Neural progenitor cell (in vitro differentiated cells): ENCODE data around the gene NEDD4L. TPM values are rescaled to one million over a fixed set of nuclear protein-coding genes. Genes with fewer than 3 reads are reported as not detected.
A peak's percentile ranks its signal among the peaks of the same experiment; 100 is the strongest.

Experiments used
- DNase-seq: peaks from one replicate; pipeline ENCODE4 v3.0.0-alpha.2; 2016; ENCODE audit warnings: low spot score
- H2AFZ ChIP-seq: fragments of 200-600 bp; sonication (generic); replicated peaks from 2 replicates; pipeline ENCODE4 v1.6.1; 2016; ENCODE audit warnings: antibody characterized with exemption
- H3F3A ChIP-seq: fragments of 200-600 bp; sonication (generic); 2 replicates; pipeline ENCODE4 v1.6.1; 2016; ENCODE audit warnings: antibody characterized with exemption, low read depth
- H3K27ac ChIP-seq: fragments of 200-600 bp; sonication (generic); 2 replicates; pipeline ENCODE4 v1.5.1; 2016; ENCODE audit warnings: mild to moderate bottlenecking
- H3K27me3 ChIP-seq: fragments of 200-600 bp; sonication (generic); 2 replicates; pipeline ENCODE4 v1.6.1; 2016; ENCODE audit warnings: mild to moderate bottlenecking, moderate library complexity
- H3K36me3 ChIP-seq: fragments of 200-600 bp; sonication (generic); 2 replicates; pipeline ENCODE4 v1.5.1; 2016
- H3K4me1 ChIP-seq: fragments of 200-600 bp; sonication (generic); 2 replicates; pipeline ENCODE4 v1.6.1; 2016; ENCODE audit warnings: mixed run types
- H3K4me2 ChIP-seq: fragments of 200-600 bp; sonication (generic); 2 replicates; pipeline ENCODE4 v1.6.1; 2016
- H3K4me3 ChIP-seq: fragments of 200-600 bp; sonication (generic); 2 replicates; pipeline ENCODE4 v1.5.1; 2016
- H3K79me2 ChIP-seq: fragments of 200-600 bp; sonication (generic); 2 replicates; pipeline ENCODE4 v1.6.1; 2016; ENCODE audit warnings: low read depth
- H3K9ac ChIP-seq: fragments of 200-600 bp; sonication (generic); 2 replicates; pipeline ENCODE4 v1.6.1; 2016
- H3K9me3 ChIP-seq: fragments of 200-600 bp; sonication (generic); 2 replicates; pipeline ENCODE4 v1.5.1; 2016; ENCODE audit warnings: low read depth
- H4K20me1 ChIP-seq: fragments of 200-600 bp; sonication (generic); 2 replicates; pipeline ENCODE4 v1.6.1; 2016; ENCODE audit warnings: low read depth
- H3K27ac Mint-ChIP-seq: 3 replicates; pipeline ENCODE4 v1.8.0; 2021; ENCODE audit warnings: mixed read lengths
- H3K27me3 Mint-ChIP-seq: 2 replicates; pipeline ENCODE4 v1.8.0; 2022; ENCODE audit warnings: low read depth, mild to moderate bottlenecking, inconsistent platforms, moderate library complexity, mixed read lengths; ENCODE audit not compliant: insufficient read depth
- H3K36me3 Mint-ChIP-seq: 3 replicates; pipeline ENCODE4 v1.8.0; 2021; ENCODE audit warnings: mixed read lengths
- H3K4me1 Mint-ChIP-seq: 3 replicates; pipeline ENCODE4 v1.8.0; 2021; ENCODE audit warnings: mixed read lengths
- H3K4me3 Mint-ChIP-seq: 3 replicates; pipeline ENCODE4 v1.8.0; 2021; ENCODE audit warnings: mild to moderate bottlenecking, moderate library complexity, mixed read lengths
- H3K9me3 Mint-ChIP-seq: 3 replicates; pipeline ENCODE4 v1.8.0; 2020; ENCODE audit warnings: mixed read lengths
- EZH2 ChIP-seq: fragments of 200-600 bp; sonication (generic); IDR thresholded peaks from 2 replicates; pipeline ENCODE4 v1.6.1; 2017; ENCODE audit warnings: antibody characterized with exemption, mild to moderate bottlenecking, moderate library complexity
- EZH2phosphoT487 ChIP-seq: fragments of 200-600 bp; sonication (generic); IDR thresholded peaks from 2 replicates; pipeline ENCODE4 v1.6.1; 2017; ENCODE audit warnings: antibody characterized with exemption
- total RNA-seq: library from RNA; depleted of rRNA; stranded (reverse); fragments of >200 nt; gene quantifications from 2 replicates; pipeline ENCODE4 v1.2.3, GENCODE V29; 2015; ENCODE audit warnings: low replicate concordance
- TF ChIP-seq, protein P1 (sequence below): fragments of 200-600 bp; sonication (generic); IDR thresholded peaks from 2 replicates; pipeline ENCODE4 v1.5.1; 2017; ENCODE audit warnings: antibody characterized with exemption, mild to moderate bottlenecking

NEDD4L gene
- total RNA-seq, 1 donor from 2014 or later: 55.5 TPM

DNA sequence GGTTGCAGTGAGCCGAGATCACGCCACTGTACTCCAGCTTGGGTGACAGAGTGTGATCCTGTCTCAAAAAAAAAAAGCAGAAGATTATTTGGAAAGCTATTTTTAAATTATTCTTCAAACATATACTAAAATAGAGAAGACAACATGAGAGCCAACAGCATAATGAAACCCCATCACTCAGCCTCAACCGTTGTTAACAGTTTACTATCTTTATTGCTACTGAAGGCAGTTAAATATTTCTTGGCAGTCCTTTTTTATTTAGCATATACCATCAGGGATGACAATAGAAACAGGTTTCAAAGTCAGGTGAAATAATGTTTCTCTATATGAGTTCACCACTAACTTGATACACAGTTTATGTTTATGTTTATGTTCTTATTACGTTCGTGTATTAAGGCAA lies 157.2 kb downstream of the NEDD4L start:
- Histone ChIP-seq H4K20me1 (peaks cover 14% of the 10 kb centered on the region), H3K36me3 (no peaks in the 10 kb centered on the region), H3K4me1 (peaks cover 13% of the 10 kb centered on the region), H3K79me2 (peaks cover 17% of the 10 kb centered on the region), H3K27me3 (no peaks in the 10 kb centered on the region), H3K4me2 (no peak overlapping the region), H3K27ac (no peak overlapping the region), H2AFZ (no peak overlapping the region), H3K4me3 (no peak overlapping the region), H3K9me3 (no peaks in the 10 kb centered on the region), H3F3A (peaks cover 4% of the 10 kb centered on the region), H3K9ac (no peak overlapping the region)
- TF ChIP-seq, protein P1, sequence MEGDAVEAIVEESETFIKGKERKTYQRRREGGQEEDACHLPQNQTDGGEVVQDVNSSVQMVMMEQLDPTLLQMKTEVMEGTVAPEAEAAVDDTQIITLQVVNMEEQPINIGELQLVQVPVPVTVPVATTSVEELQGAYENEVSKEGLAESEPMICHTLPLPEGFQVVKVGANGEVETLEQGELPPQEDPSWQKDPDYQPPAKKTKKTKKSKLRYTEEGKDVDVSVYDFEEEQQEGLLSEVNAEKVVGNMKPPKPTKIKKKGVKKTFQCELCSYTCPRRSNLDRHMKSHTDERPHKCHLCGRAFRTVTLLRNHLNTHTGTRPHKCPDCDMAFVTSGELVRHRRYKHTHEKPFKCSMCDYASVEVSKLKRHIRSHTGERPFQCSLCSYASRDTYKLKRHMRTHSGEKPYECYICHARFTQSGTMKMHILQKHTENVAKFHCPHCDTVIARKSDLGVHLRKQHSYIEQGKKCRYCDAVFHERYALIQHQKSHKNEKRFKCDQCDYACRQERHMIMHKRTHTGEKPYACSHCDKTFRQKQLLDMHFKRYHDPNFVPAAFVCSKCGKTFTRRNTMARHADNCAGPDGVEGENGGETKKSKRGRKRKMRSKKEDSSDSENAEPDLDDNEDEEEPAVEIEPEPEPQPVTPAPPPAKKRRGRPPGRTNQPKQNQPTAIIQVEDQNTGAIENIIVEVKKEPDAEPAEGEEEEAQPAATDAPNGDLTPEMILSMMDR: no peak
- no peak overlapping the region for H3K4me3 Mint-ChIP-seq
- no peak for DNase-seq
- H3K36me3 Mint-ChIP-seq: no peaks in the 10 kb centered on the region
- H3K9me3 Mint-ChIP-seq: no peaks in the 10 kb centered on the region
- no peak overlapping the region for H3K27ac Mint-ChIP-seq
- peaks cover 7% of the 10 kb centered on the region for H3K4me1 Mint-ChIP-seq
- no peaks in the 10 kb centered on the region for H3K27me3 Mint-ChIP-seq

DNA sequence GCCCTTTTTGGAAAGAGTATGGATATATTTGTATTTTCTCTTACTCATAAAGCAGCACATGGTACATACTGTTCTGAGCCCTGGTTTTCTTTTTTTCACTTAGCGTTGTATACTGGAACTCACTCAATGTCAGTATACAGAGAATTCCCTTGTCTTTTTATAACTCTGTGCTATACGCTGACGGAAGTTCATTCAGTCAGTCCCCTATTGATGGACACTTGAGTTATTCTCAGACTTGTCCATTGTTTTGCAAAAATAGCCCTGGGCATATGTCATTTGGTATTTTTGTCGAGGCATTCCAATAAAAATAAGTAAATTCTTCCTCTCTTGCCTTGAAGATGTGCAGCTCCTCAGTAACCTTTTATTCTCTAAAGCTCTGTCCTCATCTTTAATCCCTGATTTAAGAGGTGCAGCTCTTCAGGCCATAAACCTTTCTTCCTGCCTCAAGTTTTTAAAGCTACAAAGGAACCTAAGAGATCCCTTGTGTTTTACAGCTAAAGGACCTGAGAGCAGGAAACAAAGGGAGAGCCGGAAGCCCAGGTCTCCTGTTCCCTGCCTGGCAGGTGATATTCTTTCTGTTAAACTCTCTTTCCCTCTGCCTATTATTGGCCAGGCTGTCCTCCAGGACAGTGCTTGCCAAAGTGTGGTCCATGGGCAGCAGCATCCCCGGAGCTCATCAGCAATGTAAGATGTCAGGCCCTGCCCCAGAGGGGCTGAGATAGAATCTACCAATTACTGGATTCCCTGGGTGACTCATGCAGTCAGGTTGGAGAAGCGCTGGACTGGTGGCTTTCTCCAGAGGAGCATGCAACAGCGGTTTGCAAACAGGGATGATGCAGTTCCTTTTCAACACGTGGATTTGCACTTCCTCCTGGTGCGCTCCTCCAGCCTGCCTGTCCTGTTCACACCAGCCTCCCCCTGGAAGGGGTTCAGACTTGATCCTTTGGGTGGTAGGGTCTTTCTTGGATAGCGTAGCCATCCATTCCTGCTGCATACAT lies 158.0 kb downstream of the NEDD4L start:
- H4K20me1 ChIP-seq: peaks cover 12% of the 10 kb centered on the region
- H3K27me3 ChIP-seq: no peaks in the 10 kb centered on the region
- H3K4me2 ChIP-seq: peak overlapping the region; percentile 3
- Mint-ChIP-seq H3K4me1 (peaks cover under 1% of the 10 kb centered on the region), H3K4me3 (no peak overlapping the region), H3K27ac (no peak overlapping the region), H3K36me3 (no peaks in the 10 kb centered on the region), H3K27me3 (no peaks in the 10 kb centered on the region), H3K9me3 (no peaks in the 10 kb centered on the region)
- no peak for TF ChIP-seq EZH2phosphoT487
- TF ChIP-seq EZH2: no peak
- TF ChIP-seq, protein P1: no peak
- no peak for DNase-seq
- no peak overlapping the region for H3K4me3 ChIP-seq
- H3K9me3 ChIP-seq: no peaks in the 10 kb centered on the region
- peaks cover 4% of the 10 kb centered on the region for H3F3A ChIP-seq
- H3K9ac ChIP-seq: no peak overlapping the region
- H3K4me1 ChIP-seq: peaks cover 13% of the 10 kb centered on the region
- no peaks in the 10 kb centered on the region for H3K36me3 ChIP-seq
- H2AFZ ChIP-seq: no peak overlapping the region
- no peak overlapping the region for H3K27ac ChIP-seq
- peaks cover 17% of the 10 kb centered on the region for H3K79me2 ChIP-seq

DNA sequence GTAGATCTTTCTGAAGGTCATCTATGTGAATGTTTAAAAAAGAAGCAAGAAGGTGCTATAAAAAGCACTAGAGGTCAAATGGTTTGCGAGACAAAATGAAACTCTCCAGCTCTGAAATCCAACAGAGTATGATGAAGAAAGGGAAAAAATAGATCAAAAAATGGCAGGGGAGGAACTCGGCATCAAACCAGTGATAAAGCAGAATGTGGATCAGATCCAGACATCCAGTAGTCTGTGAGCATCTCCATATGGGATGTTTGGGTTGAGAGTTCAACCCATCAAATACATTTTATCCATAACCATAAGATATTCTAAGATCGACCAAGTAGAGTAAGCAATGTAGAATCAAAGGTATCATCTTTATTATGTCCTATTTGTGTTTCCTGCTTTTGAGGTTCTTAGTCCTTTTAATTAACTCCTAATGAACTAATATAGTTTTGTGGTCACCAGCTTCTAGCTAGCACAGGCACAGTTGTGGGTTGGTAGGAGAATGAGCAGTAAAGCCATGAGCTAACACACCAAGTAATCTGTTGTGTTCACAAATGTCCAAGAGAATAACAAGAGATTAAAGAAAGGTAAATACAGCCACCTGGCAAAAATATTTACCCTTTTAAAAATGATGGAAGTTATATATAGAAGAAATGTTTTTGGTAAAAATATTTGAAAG lies 160.9 kb downstream of the NEDD4L start:
- no peak overlapping the region for H2AFZ ChIP-seq
- H3K4me1 Mint-ChIP-seq: peaks cover 16% of the 10 kb centered on the region
- no peaks in the 10 kb centered on the region for H3K27me3 ChIP-seq
- no peak overlapping the region for H3K4me3 Mint-ChIP-seq
- peaks cover 2% of the 10 kb centered on the region for H3K27me3 Mint-ChIP-seq
- no peak for TF ChIP-seq EZH2phosphoT487
- no peak for TF ChIP-seq EZH2
- TF ChIP-seq, protein P1: no peak
- H3K27ac Mint-ChIP-seq: no peak overlapping the region
- H4K20me1 ChIP-seq: peaks cover 15% of the 10 kb centered on the region
- no peak overlapping the region for H3K27ac ChIP-seq
- H3F3A ChIP-seq: peaks cover 8% of the 10 kb centered on the region
- H3K9me3 ChIP-seq: no peaks in the 10 kb centered on the region
- H3K79me2 ChIP-seq: peaks cover 17% of the 10 kb centered on the region
- H3K36me3 ChIP-seq: no peaks in the 10 kb centered on the region
- no peaks in the 10 kb centered on the region for H3K9me3 Mint-ChIP-seq
- no peak overlapping the region for H3K9ac ChIP-seq
- no peaks in the 10 kb centered on the region for H3K36me3 Mint-ChIP-seq
- DNase-seq: no peak
- H3K4me2 ChIP-seq: no peak overlapping the region
- peaks cover 13% of the 10 kb centered on the region for H3K4me1 ChIP-seq
- H3K4me3 ChIP-seq: no peak overlapping the region
